ENCODE data around the gene BPIFB4. TPM values are rescaled to one million over a fixed set of nuclear protein-coding genes. Genes with fewer than 3 reads are reported as not detected.

The BPIFB4 gene
- total RNA-seq, 4 donors from 2014 or later = not detected

DNA sequence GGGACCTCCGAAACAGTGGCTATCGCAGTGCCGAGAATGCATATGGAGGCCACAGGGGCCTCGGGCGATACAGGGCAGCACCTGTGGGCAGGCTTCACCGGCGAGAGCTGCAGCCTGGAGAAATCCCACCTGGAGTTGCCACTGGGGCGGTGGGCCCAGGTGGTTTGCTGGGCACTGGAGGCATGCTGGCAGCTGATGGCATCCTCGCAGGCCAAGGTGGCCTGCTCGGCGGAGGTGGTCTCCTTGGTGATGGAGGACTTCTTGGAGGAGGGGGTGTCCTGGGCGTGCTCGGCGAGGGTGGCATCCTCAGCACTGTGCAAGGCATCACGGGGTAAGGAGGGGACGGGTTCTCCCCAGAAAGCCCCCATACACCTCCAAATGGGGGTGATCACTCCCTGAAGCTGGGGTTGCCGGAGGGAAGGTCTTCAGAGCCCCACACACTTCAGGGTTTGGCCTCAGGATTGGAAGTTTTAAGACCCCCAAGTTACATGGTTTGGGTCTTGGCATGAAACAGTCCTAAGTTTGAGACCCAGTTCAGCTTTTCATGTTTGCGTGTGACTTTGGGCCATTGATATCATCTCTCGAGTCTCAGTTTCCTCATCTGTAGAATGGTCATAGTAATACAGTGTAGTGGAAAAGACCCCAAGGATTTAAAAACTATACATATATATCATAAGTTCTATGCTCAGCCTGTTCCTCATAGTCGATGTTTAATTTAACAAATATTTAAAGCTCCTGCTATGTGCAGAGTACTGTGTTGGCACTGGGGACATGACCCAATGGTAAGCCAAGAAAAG lies 4.3 kb downstream of the BPIFB4 start:
- no peaks in the 10 kb centered on the region for H3K27me3 ChIP-seq
- H3K27ac ChIP-seq = no peak overlapping the region
- no peaks in the 10 kb centered on the region for H3K4me1 ChIP-seq
- no peaks in the 10 kb centered on the region for H3K9me3 ChIP-seq
- 89 to 94% methylated on average over 7 to 20 of the region's 20 CpGs for WGBS, 2 donors
- H3K4me3 ChIP-seq = no peak overlapping the region
- TF ChIP-seq POLR2A (IDR thresholded peaks at IDR 0.05) (no peak), EP300 (IDR thresholded peaks at IDR 0.05) (no peak)
- TF ChIP-seq, protein P1, sequence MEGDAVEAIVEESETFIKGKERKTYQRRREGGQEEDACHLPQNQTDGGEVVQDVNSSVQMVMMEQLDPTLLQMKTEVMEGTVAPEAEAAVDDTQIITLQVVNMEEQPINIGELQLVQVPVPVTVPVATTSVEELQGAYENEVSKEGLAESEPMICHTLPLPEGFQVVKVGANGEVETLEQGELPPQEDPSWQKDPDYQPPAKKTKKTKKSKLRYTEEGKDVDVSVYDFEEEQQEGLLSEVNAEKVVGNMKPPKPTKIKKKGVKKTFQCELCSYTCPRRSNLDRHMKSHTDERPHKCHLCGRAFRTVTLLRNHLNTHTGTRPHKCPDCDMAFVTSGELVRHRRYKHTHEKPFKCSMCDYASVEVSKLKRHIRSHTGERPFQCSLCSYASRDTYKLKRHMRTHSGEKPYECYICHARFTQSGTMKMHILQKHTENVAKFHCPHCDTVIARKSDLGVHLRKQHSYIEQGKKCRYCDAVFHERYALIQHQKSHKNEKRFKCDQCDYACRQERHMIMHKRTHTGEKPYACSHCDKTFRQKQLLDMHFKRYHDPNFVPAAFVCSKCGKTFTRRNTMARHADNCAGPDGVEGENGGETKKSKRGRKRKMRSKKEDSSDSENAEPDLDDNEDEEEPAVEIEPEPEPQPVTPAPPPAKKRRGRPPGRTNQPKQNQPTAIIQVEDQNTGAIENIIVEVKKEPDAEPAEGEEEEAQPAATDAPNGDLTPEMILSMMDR (IDR thresholded peaks at IDR 0.05) = no peak
- no peak for DNase-seq (ENCODE audit: low spot score in 2 of 2)
- no peaks in the 10 kb centered on the region for H3K36me3 ChIP-seq

DNA sequence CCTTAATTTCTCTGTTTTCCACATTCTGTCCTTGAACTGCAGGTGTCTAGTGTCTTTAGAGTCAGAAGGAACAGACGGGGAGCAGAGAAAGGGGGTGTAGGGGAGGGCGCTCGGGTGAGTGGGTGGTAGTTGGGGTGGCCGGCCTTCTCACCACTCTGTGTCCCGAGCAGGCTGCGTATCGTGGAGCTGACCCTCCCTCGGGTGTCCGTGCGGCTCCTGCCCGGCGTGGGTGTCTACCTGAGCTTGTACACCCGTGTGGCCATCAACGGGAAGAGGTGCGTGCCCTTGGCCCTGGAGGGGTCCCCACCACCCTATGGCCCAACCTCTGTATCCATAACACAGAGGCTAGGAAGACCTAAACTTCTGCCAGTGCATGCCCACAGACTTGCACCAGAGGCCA lies 5.3 kb downstream of the BPIFB4 start:
- Histone ChIP-seq H3K4me1 (no peaks in the 10 kb centered on the region), H3K36me3 (no peaks in the 10 kb centered on the region), H3K4me3 (no peak overlapping the region), H3K27ac (no peak overlapping the region), H3K9me3 (no peaks in the 10 kb centered on the region), H3K27me3 (no peaks in the 10 kb centered on the region)
- 85 to 91% methylated on average over 14 to 15 of the region's 15 CpGs for WGBS, 2 donors
- TF ChIP-seq POLR2A (IDR thresholded peaks at IDR 0.05) (no peak), EP300 (IDR thresholded peaks at IDR 0.05) (no peak)
- TF ChIP-seq, protein P1 (IDR thresholded peaks at IDR 0.05) = no peak
- no peak for DNase-seq (ENCODE audit: low spot score in 2 of 2)

DNA sequence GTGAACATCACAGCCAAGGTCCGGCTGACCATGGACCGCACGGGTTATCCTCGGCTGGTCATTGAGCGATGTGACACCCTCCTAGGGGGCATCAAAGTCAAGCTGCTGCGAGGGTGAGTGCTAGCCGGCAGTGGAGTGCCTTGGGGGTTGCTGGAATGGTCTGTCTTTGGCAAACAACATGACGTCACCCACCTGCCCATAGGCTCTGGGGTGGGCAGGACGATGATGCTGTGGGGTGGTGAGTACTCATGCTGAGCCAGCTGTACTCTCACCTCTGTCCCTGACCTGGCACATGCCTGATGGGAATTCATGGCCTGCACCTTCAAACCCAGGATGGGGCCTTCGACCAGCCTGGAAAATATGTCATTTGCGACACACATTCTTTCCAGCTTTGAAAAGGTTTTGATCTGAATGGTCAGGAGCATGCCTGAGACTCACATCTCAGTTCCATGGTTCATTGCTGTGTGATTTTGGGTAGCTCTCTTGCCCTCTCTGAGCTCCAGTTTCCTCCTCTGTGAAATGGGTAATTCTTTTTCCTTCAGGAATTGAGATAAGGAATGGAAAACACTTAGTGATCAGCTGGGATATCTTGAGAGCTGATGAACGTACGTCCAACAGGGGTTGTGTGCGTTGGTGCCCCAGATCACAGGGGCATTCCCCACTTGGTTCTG lies 6.7 kb downstream of the BPIFB4 start:
- Histone ChIP-seq H3K27ac (no peak overlapping the region), H3K9me3 (no peaks in the 10 kb centered on the region), H3K36me3 (no peaks in the 10 kb centered on the region), H3K4me3 (no peak overlapping the region), H3K4me1 (no peaks in the 10 kb centered on the region), H3K27me3 (no peaks in the 10 kb centered on the region)
- DNase-seq (ENCODE audit: low spot score in 2 of 2) = no peak
- TF ChIP-seq, protein P1 (IDR thresholded peaks at IDR 0.05) = no peak
- TF ChIP-seq POLR2A (IDR thresholded peaks at IDR 0.05) = no peak
- TF ChIP-seq EP300 (IDR thresholded peaks at IDR 0.05) = no peak
- 85 to 89% methylated on average over 14 of the region's 14 CpGs for WGBS, 2 donors

DNA sequence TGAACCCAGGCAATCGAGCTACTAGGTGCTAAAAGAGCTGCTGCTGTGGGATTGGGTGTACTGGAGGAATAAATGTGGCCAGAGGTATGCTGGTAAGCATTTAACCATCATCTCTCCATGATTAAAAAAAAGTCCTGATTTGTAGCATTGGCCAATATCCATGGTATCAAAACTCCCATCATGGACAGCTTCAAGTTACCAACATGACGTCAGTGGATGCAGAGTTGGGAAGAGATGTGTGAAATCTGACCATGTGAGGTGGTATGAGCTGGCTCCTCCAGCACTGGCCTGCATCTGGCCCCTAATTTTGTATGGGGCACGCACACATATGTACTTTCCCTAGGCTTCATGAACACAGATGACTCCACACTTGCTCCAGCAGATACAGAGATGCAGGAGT lies 11.7 kb downstream of the BPIFB4 start:
- Histone ChIP-seq H3K9me3 (no peaks in the 10 kb centered on the region), H3K27me3 (no peaks in the 10 kb centered on the region), H3K4me1 (peaks cover 0 to 6% (median 0%) of the 10 kb centered on the region in 4 donors), H3K4me3 (no peak overlapping the region), H3K36me3 (no peaks in the 10 kb centered on the region), H3K27ac (no peak overlapping the region)
- TF ChIP-seq EP300 (IDR thresholded peaks at IDR 0.05) (no peak), POLR2A (IDR thresholded peaks at IDR 0.05) (no peak)
- TF ChIP-seq, protein P1 (IDR thresholded peaks at IDR 0.05) = no peak
- DNase-seq (ENCODE audit: low spot score in 2 of 2) = no peak
- WGBS, 2 donors = 67 to 89% methylated on average over 3 of the region's 3 CpGs

DNA sequence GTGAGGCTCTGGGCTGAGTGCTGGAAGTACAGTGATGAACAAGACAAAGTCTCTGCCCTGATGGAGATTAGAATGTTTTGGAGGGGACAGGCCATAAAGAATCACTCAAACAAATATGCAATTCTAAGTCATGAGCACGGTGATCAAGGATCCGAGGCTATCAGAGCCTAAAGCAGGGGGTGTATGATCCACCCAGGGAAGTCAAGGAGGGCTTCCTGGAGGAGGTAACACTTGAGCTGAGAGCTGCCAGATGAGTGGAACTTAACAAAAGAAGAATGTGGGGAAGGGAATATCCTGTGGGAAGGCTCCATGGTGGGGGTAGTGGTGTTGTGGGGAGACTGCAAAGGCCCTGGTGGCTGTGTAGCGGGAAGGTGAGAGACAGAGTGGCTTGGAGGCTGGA lies 12.2 kb downstream of the BPIFB4 start:
- no peaks in the 10 kb centered on the region for H3K9me3 ChIP-seq
- no peak overlapping the region for H3K27ac ChIP-seq
- TF ChIP-seq, protein P1 (IDR thresholded peaks at IDR 0.05) = no peak
- TF ChIP-seq EP300 (IDR thresholded peaks at IDR 0.05) = no peak
- TF ChIP-seq POLR2A (IDR thresholded peaks at IDR 0.05) = no peak
- H3K36me3 ChIP-seq = no peaks in the 10 kb centered on the region
- no peak overlapping the region for H3K4me3 ChIP-seq
- 88 to 90% methylated on average over 3 of the region's 3 CpGs for WGBS, 2 donors
- no peaks in the 10 kb centered on the region for H3K27me3 ChIP-seq
- H3K4me1 ChIP-seq = peaks cover 0 to 12% (median 0%) of the 10 kb centered on the region in 4 donors
- no peak for DNase-seq (ENCODE audit: low spot score in 2 of 2)

All from tibial nerve (tissue), 4 donors.